H1 (cell line): Measurements from ENCODE around the gene C3. TPM values are rescaled to one million over a fixed set of nuclear protein-coding genes. Genes with fewer than 3 reads are reported as not detected.

ENCODE experiments used
- CTCF ChIA-PET: fragments of 300-600 bp; sonication (Branson Sonifier 250); formaldehyde crosslinking; loops from one replicate; lab custom pipeline; 2021; ENCODE audit not compliant: partially characterized antibody; lab: Charles Lee
- POLR2A ChIA-PET: fragments of 300-600 bp; sonication (Branson Sonifier 250); formaldehyde crosslinking; loops from one replicate; lab custom pipeline; 2021; ENCODE audit warnings: inconsistent platforms; ENCODE audit not compliant: partially characterized antibody; lab: Charles Lee
- DNase-seq, 2 experiments: peaks; one replicate each; pipeline versions ENCODE4 v3.0.0 to v3.0.0-alpha.2; 2010 to 2022; ENCODE audit warnings: low spot score in 2 of 2, low read depth in 1 of 2, mixed read lengths in 1 of 2
- FAIRE-seq: peaks from 2 replicates; lab custom pipeline; 2011; peaks lifted over from hg19 to GRCh38; lab: Jason Lieb, UNC
- H2AFZ ChIP-seq: 2 replicates; pipeline ENCODE4 v1.8.1; 2012; ENCODE audit warnings: low read length, inconsistent platforms
- H2AK5ac ChIP-seq: 2 replicates; pipeline ENCODE4 v1.6.1; 2013; ENCODE audit warnings: low read depth, low read length
- H2BK120ac ChIP-seq: replicated peaks from 2 replicates; pipeline ENCODE3; 2013; ENCODE audit warnings: low read depth, low read length, inconsistent platforms
- H2BK12ac ChIP-seq: 2 replicates; pipeline ENCODE4 v1.6.1; 2013; ENCODE audit warnings: low read depth, low read length
- H2BK15ac ChIP-seq: 2 replicates; pipeline ENCODE4 v1.6.1; 2013; ENCODE audit warnings: low read length
- H2BK20ac ChIP-seq: 2 replicates; pipeline ENCODE4 v1.6.1; 2013; ENCODE audit warnings: low read length
- H2BK5ac ChIP-seq: 2 replicates; pipeline ENCODE4 v1.6.1; 2013; ENCODE audit warnings: low read depth, low read length
- H3K14ac ChIP-seq: 2 replicates; pipeline ENCODE4 v1.6.1; 2013; ENCODE audit warnings: inconsistent platforms; ENCODE audit not compliant: insufficient read length
- H3K18ac ChIP-seq: 2 replicates; pipeline ENCODE4 v1.6.1; 2013; ENCODE audit warnings: low read length; ENCODE audit errors: extremely low read depth
- H3K23ac ChIP-seq: 2 replicates; pipeline ENCODE4 v1.6.1; 2013; ENCODE audit warnings: inconsistent platforms; ENCODE audit not compliant: insufficient read length
- H3K23me2 ChIP-seq: 2 replicates; pipeline ENCODE4 v1.6.1; 2013; ENCODE audit warnings: low read depth, low read length
- H3K27ac ChIP-seq: 2 replicates; pipeline ENCODE4 v1.6.1; 2011; ENCODE audit warnings: low read depth, low read length, inconsistent platforms
- H3K27me3 ChIP-seq, 4 experiments: replicated peaks in 1 of 4; 1 replicate in 1 of 4; 2 replicates in 3 of 4; pipeline versions ENCODE4 v1.6.1 to v1.8.1; 2011 to 2013; ENCODE audit warnings: low read length in 3 of 4, mild to moderate bottlenecking in 3 of 4, inconsistent platforms in 2 of 4, mixed read lengths in 2 of 4, moderate library complexity in 1 of 4; ENCODE audit not compliant: control insufficient read depth in 3 of 4, insufficient read depth in 3 of 4; ENCODE audit errors: extremely low read depth in 1 of 4
- H3K36me3 ChIP-seq, 4 experiments: 2 replicates each; pipeline versions ENCODE4 v1.6.1 to v1.8.1; 2011 to 2013; ENCODE audit warnings: mild to moderate bottlenecking in 4 of 4, low read length in 3 of 4, moderate library complexity in 2 of 4, control low read depth in 1 of 4, inconsistent platforms in 1 of 4; ENCODE audit not compliant: insufficient read depth in 4 of 4, control insufficient read depth in 2 of 4
- H3K4ac ChIP-seq: replicated peaks from 2 replicates; pipeline ENCODE3; 2013; ENCODE audit warnings: low read length, low read depth, mixed read lengths, inconsistent platforms; ENCODE audit not compliant: insufficient read length
- H3K4me1 ChIP-seq, 4 experiments: replicated peaks in 1 of 4; 1 replicate in 1 of 4; 2 replicates in 3 of 4; pipeline versions ENCODE4 v1.6.1 to v1.8.1; 2011 to 2013; ENCODE audit warnings: low read length in 3 of 4, inconsistent platforms in 2 of 4, mixed read lengths in 1 of 4; ENCODE audit not compliant: insufficient read depth in 4 of 4, control insufficient read depth in 3 of 4
- H3K4me2 ChIP-seq, 2 experiments: 2 replicates each; pipeline versions ENCODE4 v1.6.1 to v1.8.1; 2011 to 2013; ENCODE audit warnings: low read depth in 2 of 2, low read length in 2 of 2, control low read depth in 1 of 2, inconsistent platforms in 1 of 2, mild to moderate bottlenecking in 1 of 2; ENCODE audit not compliant: insufficient read depth in 1 of 2
- H3K4me3 ChIP-seq, 4 experiments: fragments of 200-600, 300-600 bp in 1 of 4; sonication (generic), shearing (Covaris generic), sonication (Bioruptor Twin) in 1 of 4; 2 replicates each; pipeline versions ENCODE4 v1.5.1 to v1.8.1; 2011 to 2016; ENCODE audit warnings: low read length in 4 of 4, low read depth in 3 of 4, control low read depth in 2 of 4, inconsistent platforms in 2 of 4, mild to moderate bottlenecking in 2 of 4, mixed read lengths in 1 of 4, moderate library complexity in 1 of 4; ENCODE audit not compliant: insufficient read depth in 2 of 4; ENCODE audit errors: extremely low read depth in 1 of 4
- H3K56ac ChIP-seq: replicated peaks from 2 replicates; pipeline ENCODE3; 2013; ENCODE audit warnings: low read depth, mild to moderate bottlenecking, mixed read lengths, low read length, inconsistent platforms; ENCODE audit not compliant: insufficient read length
- H3K79me1 ChIP-seq: 2 replicates; pipeline ENCODE4 v1.6.1; 2013; ENCODE audit warnings: low read depth, low read length, control low read depth
- H3K79me2 ChIP-seq, 2 experiments: 2 replicates each; pipeline versions ENCODE4 v1.6.1 to v1.8.1; 2012 to 2013; ENCODE audit warnings: low read length in 2 of 2, mild to moderate bottlenecking in 2 of 2, inconsistent platforms in 1 of 2; ENCODE audit not compliant: insufficient read depth in 2 of 2, control insufficient read depth in 1 of 2
- H3K9ac ChIP-seq, 4 experiments: replicated peaks in 1 of 4; 1 replicate in 1 of 4; 2 replicates in 3 of 4; pipeline versions ENCODE4 v1.6.1 to v1.8.1; 2011 to 2013; ENCODE audit warnings: low read depth in 3 of 4, low read length in 3 of 4, control low read depth in 2 of 4, mild to moderate bottlenecking in 2 of 4, moderate library complexity in 2 of 4, inconsistent platforms in 1 of 4; ENCODE audit errors: extremely low read depth in 1 of 4
- H3K9me3 ChIP-seq, 2 experiments: 2 replicates each; pipeline versions ENCODE4 v1.6.1 to v1.8.1; 2012 to 2013; ENCODE audit warnings: mild to moderate bottlenecking in 2 of 2, moderate library complexity in 2 of 2, control low read depth in 1 of 2, inconsistent platforms in 1 of 2, low read depth in 1 of 2, low read length in 1 of 2, mixed read lengths in 1 of 2; ENCODE audit not compliant: insufficient read depth in 2 of 2
- H4K20me1 ChIP-seq, 2 experiments: replicated peaks in 1 of 2; 2 replicates each; pipeline versions ENCODE3 to v1.8.1; 2011 to 2013; ENCODE audit warnings: inconsistent platforms in 2 of 2, low read length in 2 of 2, mild to moderate bottlenecking in 1 of 2; ENCODE audit not compliant: insufficient read depth in 2 of 2, control insufficient read depth in 1 of 2
- H4K5ac ChIP-seq: 2 replicates; pipeline ENCODE4 v1.6.1; 2013; ENCODE audit warnings: low read length, low read depth, mixed read lengths, inconsistent platforms; ENCODE audit not compliant: insufficient read length
- H4K8ac ChIP-seq: 2 replicates; pipeline ENCODE4 v1.8.0; 2013; ENCODE audit warnings: mild to moderate bottlenecking, moderate library complexity, low read length, inconsistent platforms; ENCODE audit not compliant: insufficient read depth; ENCODE audit errors: extremely low read depth
- H4K91ac ChIP-seq: replicated peaks from 2 replicates; pipeline ENCODE3; 2013; ENCODE audit warnings: low read length, mixed read lengths, inconsistent platforms; ENCODE audit not compliant: insufficient read length
- BRCA1 ChIP-seq: IDR thresholded peaks from 2 replicates; pipeline ENCODE4 v1.6.1; 2012; ENCODE audit warnings: low read depth, low read length, improper control_type of control experiment
- GTF2F1 ChIP-seq: IDR thresholded peaks from 2 replicates; pipeline ENCODE4 v1.6.1; 2012; ENCODE audit warnings: low read depth, low read length, improper control_type of control experiment, borderline replicate concordance
- KDM5A ChIP-seq: fragments of 200-600 bp; IDR thresholded peaks from 2 replicates; pipeline ENCODE4 v1.7.1; 2012; ENCODE audit warnings: mild to moderate bottlenecking, low read length, inconsistent platforms, mixed read lengths
- RBBP5 ChIP-seq: IDR thresholded peaks from 2 replicates; pipeline ENCODE4 v1.7.1; 2012; ENCODE audit warnings: low read depth, mild to moderate bottlenecking, inconsistent platforms, low read length, moderate library complexity, borderline replicate concordance
- RXRA ChIP-seq: IDR thresholded peaks from 2 replicates; pipeline ENCODE4 v1.6.1; 2011; ENCODE audit warnings: low read depth, mild to moderate bottlenecking, low read length, moderate library complexity; ENCODE audit not compliant: insufficient read depth
- SP1 ChIP-seq: IDR thresholded peaks from 2 replicates; pipeline ENCODE4 v1.6.1; 2011; ENCODE audit warnings: low read depth, low read length
- SP2 ChIP-seq: IDR thresholded peaks from 2 replicates; pipeline ENCODE4 v1.6.1; 2012; ENCODE audit warnings: mild to moderate bottlenecking, low read length, inconsistent platforms
- SRF ChIP-seq: IDR thresholded peaks from 2 replicates; pipeline ENCODE4 v1.6.1; 2011; ENCODE audit warnings: mild to moderate bottlenecking, low read depth, low read length, moderate library complexity
- TAF1 ChIP-seq: IDR thresholded peaks from 2 replicates; pipeline ENCODE4 v1.6.1; 2011; ENCODE audit warnings: mild to moderate bottlenecking, low read depth, low read length
- TAF7 ChIP-seq: optimal IDR thresholded peaks from 2 replicates; pipeline ENCODE3; 2011; ENCODE audit warnings: low read depth, mild to moderate bottlenecking, inconsistent platforms, low read length, moderate library complexity, borderline replicate concordance
- WGBS, 2 experiments: shearing (Covaris generic) in 1 of 2; methylation state at CpG; one replicate each; pipeline versions ENCODE4 v1.1.6 to v1.1.7; 2013 to 2015; ENCODE audit warnings: low lambda C conversion rate in 2 of 2, mixed read lengths in 2 of 2, inconsistent platforms in 1 of 2, low coverage in 1 of 2, missing lambda C conversion rate in 1 of 2; ENCODE audit not compliant: insufficient replicate concordance in 2 of 2, insufficient coverage in 1 of 2, insufficient read length in 1 of 2; ENCODE audit errors: extremely low coverage in 1 of 2, missing lambda C conversion rate in 1 of 2; 5-methylcytosine and 5-hydroxymethylcytosine counted together
- polyA plus RNA-seq, 7 experiments: library from polyadenylated mRNA; depleted of rRNA in 3 of 7; stranded (reverse) in 5 of 7; unstranded in 2 of 7; fragments of >200 nt in 5 of 7; fragments of 200-250 nt in 2 of 7; gene quantifications; 1 replicate in 5 of 7; 2 replicates in 1 of 7; 4 replicates in 1 of 7; pipeline versions ENCODE4 v1.2.1 to v1.2.3, GENCODE V29; 2011 to 2013; ENCODE audit warnings: missing spikeins in 2 of 7, mixed read lengths in 2 of 7
- total RNA-seq: library from RNA; stranded (reverse); fragmentation: NEBNext Ultra II Directional; extraction: Animal tissue kit (Norgen Biotek cat#: 25700); gene quantifications from 2 replicates; pipeline ENCODE4 v1.2.1, GENCODE V29; 2021
- TF ChIP-seq, protein P1 (sequence below): IDR thresholded peaks from 2 replicates; pipeline ENCODE4 v1.6.1; 2012; ENCODE audit warnings: inconsistent platforms

Gene C3
- total and polyA plus RNA-seq, 2 of the 8 experiments (the other 6 are each of a cell fraction or from before 2014, with no cell fraction given): 6.4 to 12.8 TPM

GRCh38 chr19:6732803-6733337, 12.4 kb upstream of the C3 start:
- H3K9ac ChIP-seq: no peak overlapping the region
- no peak overlapping the region for H2BK120ac ChIP-seq
- no peak overlapping the region for H3K27ac ChIP-seq
- no peak overlapping the region for H3K23ac ChIP-seq
- H3K9me3 ChIP-seq: no peaks in the 10 kb centered on the region
- H2BK15ac ChIP-seq: no peak overlapping the region
- no peak overlapping the region for H3K56ac ChIP-seq
- H4K91ac ChIP-seq: no peak overlapping the region
- peaks cover 0 to 8% of the 10 kb centered on the region in 2 experiments for H4K20me1 ChIP-seq
- H3K18ac ChIP-seq: no peak overlapping the region
- H4K5ac ChIP-seq: no peak overlapping the region
- H4K8ac ChIP-seq: no peak overlapping the region; the same call in 1 of the 2 replicates
- no peak overlapping the region for H3K14ac ChIP-seq
- peaks cover 0 to 5% (median 0%) of the 10 kb centered on the region in 4 experiments; a peak in 1 of 8 replicates for H3K36me3 ChIP-seq
- H3K4me1 ChIP-seq: peaks cover 0 to 20% (median 10%) of the 10 kb centered on the region in 4 experiments; a peak in 6 of 7 replicates
- no peak overlapping the region for H3K4me2 ChIP-seq
- no peak overlapping the region; the same call in 1 of the 2 replicates for H2BK5ac ChIP-seq
- no peak for TF ChIP-seq SP1
- TF ChIP-seq SP2: no peak
- TF ChIP-seq RBBP5: no peak
- no peak for TF ChIP-seq TAF7
- TF ChIP-seq GTF2F1: no peak
- no peak for TF ChIP-seq TAF1
- TF ChIP-seq, protein P1, sequence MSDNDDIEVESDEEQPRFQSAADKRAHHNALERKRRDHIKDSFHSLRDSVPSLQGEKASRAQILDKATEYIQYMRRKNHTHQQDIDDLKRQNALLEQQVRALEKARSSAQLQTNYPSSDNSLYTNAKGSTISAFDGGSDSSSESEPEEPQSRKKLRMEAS: no peak
- TF ChIP-seq RXRA: no peak
- no peak for TF ChIP-seq SRF
- TF ChIP-seq KDM5A: no peak
- no peak for TF ChIP-seq BRCA1
- H3K79me1 ChIP-seq: no peaks in the 10 kb centered on the region; the same call in 1 of the 2 replicates
- no peak overlapping the region for H2AFZ ChIP-seq
- H3K4me3 ChIP-seq: no peak overlapping the region
- H2AK5ac ChIP-seq: no peak overlapping the region
- H3K27me3 ChIP-seq: no peaks in the 10 kb centered on the region
- POLR2A ChIA-PET: interaction anchor here (0.6 to 6.1 kb wide), 7 partner anchors 8 to 34 kb away, joined by 3 to 32 read pairs (median 3); partner anchors contain the start of gene SH2D3A
- peaks cover 3% of the 10 kb centered on the region; the same call in 1 of the 2 replicates for H3K23me2 ChIP-seq
- no peak for DNase-seq
- FAIRE-seq: no peak
- H3K79me2 ChIP-seq: no peaks in the 10 kb centered on the region
- H2BK20ac ChIP-seq: no peak overlapping the region
- no peak overlapping the region for H3K4ac ChIP-seq
- no peak overlapping the region for H2BK12ac ChIP-seq
- WGBS, 2 experiments: 90% methylated on average over 17 of the region's 21 CpGs; no CpG with 5 or more reads in 1 of the 2 experiments
- CTCF ChIA-PET: interaction anchor here (0.6 to 3.3 kb wide), 15 partner anchors 8 to 761 kb away, joined by 3 to 9 read pairs (median 3); no protein-coding TSS in a partner anchor
